GM10847 (cell line): ENCODE data around the gene PTPRD.

Experiments used
- POLR2A ChIP-seq: IDR thresholded peaks from 2 replicates; pipeline ENCODE4 v1.6.1; 2011; ENCODE audit not compliant: insufficient read length; ENCODE audit errors: extremely low read depth

Gene PTPRD

DNA sequence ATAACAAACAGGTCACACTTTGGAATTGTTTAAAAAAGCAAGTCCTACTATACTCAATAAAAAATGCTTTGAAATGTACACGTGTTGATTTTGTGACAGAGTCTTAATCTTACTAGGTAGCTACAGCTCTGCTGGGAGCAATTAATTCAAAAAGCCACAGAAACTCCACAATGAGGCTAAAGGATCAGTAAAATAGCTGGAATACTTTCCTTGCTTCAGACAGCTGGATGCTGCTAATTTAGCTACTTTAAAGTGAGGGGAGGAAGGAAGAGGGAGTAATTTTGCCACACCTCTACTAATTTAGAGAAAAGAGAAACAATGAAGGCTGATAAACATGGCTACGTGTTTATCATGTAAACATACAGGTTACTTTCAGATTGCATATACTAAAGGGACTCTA is 1885.6 kb downstream of the PTPRD start:
- no peak for TF ChIP-seq POLR2A

DNA sequence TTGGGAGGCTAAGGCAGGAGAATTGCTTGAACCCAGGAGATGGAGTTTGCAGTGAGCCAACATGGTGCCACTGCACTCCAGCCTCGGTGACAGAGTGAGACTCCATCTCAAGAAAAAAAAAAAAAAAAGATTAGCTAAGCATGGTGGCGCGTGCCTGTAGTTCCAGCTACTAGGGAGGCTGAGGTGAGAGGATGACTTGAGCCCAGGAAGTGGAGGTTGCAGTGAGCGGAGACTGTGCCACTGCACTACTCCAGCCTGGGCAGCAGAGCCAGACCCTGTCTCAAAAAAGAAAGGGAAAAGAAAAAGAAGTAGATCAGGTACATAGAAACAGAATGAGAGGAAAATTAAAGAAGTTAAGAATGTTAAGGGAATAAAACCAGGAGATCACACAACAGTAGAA is 1886.1 kb downstream of the PTPRD start:
- TF ChIP-seq POLR2A: no peak

DNA sequence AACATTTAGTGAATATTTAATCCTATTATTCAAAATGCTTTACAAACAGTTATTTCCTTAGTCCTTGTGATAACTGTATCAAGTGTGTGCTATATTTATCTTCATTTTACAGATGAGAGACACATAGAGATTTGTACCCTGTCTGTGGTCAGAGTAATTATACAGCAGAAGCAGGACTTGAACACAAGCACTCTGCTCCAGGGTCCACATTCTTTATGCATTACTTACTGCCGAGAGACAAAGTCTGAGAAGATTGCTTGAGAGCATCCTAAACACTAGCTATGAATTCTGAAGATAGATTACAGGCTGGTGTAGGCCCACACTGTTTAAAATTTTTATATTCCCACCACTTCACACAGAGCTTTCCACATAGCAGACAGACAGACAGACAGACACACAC is 1887.2 kb downstream of the PTPRD start:
- TF ChIP-seq POLR2A: no peak

DNA sequence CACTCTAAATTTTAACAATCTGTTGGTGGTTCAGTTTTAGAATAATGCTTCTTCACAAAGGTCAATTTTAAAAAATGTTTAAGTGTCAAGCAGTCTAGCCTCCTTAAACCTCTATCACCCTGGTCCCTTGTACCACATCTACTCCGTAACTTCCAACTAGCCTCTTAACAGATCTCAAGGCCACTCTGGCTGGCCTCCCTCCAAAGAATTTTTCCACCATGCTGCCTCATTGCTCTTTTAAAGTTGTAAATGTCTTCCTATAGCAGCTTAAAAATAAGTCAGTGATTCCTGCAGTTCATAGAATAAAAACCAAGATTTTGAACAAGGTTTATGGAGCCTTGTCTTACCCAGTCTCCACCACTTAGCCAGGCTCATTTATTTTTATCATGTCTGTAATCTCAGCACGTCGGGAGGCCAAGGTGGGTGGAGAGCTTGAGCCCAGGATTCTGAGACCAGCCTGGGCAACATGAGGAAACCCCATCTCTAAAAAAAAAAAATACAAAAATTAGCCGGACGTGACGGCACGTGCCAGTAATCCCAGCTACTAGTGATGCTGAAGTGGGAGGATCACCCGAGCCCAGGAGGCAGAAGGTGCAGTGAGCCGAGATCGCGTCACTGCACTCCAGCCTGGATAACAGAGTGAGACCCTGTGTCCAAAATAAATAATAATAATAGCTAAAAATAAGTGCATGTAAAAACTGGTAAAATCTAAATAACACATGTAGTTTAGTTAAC is 1888.4 kb downstream of the PTPRD start:
- no peak for TF ChIP-seq POLR2A

DNA sequence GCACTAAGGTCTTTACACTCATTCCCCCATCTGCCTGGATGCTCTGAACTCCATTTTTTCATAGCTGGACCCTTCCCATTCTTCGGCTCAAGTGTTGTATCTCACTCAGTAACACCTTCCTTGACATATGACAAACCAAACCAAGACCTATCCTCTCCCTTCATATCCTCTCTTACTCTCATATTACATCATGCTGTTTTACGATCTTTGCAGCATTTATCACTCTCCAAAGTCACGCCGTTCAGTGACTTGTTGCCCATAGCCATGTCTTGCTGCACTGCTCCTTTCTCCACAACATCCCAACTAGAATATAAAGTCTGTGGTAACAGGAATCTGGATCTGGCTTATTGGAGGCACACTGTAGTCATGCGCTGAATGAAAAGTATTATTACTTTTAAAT is 1889.6 kb downstream of the PTPRD start:
- TF ChIP-seq POLR2A: no peak

DNA sequence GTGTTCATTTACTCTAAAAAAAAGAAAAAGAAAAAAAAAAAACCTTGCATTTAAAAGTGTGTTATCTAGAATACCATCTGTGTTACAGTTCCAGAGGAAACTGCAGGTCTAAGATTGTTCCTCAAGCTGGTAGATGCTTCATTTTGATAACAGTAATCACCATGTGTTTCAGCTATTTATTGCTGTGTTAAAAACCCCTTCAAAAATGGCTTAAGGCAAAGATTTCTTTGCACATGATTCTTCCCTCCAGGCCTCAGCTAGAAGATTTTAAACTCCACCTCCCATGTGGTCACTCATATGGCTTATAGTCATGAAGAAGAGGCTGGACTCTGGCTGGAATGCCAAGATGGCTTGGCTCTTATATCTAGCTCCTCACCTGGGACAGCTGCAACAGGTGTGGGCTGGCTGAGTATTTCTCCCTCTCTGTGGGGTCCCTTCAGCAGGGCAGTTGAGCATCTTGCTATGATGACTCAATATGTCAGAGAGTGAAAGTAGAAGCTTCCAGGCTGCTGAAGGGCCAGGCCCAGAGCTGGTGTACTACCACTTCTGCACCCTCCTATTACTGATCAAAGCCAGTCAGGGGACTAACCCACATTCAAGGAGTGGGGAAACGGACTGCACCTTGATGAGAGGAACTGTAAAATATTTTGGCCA is 1892.8 kb downstream of the PTPRD start:
- no peak for TF ChIP-seq POLR2A

DNA sequence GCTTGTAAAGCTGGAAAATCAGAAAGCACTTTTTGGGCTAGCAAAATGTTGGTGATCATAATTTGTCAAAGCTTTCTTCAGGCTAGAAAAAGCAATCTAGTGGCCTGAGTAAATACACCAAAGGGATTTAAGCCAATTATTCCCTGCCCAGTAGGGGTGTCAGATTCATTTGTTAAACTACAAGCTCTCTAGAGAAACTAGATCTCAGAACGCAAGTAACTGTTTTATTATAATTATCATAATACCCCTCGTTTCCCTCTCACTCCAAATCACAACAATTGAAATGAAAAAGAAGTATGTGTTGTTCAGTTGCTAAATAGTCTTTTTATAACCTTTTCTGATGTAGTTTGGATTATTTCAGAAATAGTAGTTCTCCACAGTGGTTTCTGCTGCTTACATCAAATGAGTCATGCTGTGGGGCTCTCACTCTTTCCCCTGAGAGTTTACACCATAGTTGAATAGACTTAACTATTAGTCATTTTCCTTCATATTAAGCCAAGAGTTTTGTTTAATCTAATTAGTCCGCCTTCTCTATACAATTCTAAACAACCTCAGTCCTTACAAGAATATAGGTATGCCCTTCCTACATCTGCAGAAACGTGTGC is 1894.6 kb downstream of the PTPRD start:
- TF ChIP-seq POLR2A: no peak

DNA sequence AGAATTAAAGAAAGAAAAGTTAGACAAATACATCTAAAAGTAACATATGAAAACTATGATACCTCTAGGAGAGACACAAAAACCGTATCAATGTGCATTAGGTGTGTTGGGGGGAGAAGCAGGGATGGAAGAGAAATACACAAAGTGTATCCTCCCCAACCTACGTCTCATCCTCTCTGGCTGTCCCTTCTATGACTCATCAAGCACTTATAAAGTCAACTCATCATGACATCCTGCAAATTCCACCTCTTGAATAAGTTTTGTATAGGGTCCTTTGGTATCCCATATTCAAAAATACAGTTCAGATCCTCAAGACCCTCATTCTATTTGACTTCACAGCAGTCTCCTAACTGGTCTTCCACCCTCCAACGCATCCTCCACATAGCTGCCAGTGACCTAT is 1895.7 kb downstream of the PTPRD start:
- no peak for TF ChIP-seq POLR2A

DNA sequence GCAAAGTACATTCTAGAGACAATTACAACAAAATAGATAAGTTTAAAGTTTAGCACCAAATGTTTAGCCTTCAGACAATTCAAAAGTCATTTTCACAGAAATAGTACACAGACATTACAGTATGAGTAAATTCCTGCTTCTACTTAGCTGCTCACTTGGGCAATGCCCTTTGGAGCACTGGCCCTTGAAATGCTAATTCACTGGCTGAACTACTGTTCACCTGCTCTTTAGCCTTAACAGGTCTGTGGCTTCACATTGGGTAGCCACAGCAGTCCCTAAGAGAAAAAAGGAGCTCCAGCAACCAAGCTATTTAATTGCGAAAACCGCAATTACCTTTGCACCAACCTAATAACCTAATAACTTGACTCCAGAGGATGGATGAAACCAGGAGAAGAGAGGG is 1897.0 kb downstream of the PTPRD start:
- no peak for TF ChIP-seq POLR2A

DNA sequence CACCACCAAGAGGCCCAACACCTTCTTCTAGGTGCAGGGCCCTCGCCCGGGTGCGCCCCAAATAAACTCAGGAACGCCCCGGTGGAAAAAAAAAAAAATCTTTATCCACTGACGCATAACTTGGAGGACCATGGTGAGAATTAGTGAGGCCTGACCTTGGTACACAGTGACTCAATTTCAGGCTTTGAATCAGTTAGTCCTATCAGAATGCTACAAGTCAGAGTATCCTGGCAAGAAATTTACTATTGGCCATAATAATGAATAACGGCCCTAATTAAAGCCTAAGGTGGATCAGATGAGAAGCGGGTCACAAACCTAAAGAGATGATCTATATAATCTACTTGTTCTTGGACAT is 1899.0 kb downstream of the PTPRD start:
- no peak for TF ChIP-seq POLR2A

DNA sequence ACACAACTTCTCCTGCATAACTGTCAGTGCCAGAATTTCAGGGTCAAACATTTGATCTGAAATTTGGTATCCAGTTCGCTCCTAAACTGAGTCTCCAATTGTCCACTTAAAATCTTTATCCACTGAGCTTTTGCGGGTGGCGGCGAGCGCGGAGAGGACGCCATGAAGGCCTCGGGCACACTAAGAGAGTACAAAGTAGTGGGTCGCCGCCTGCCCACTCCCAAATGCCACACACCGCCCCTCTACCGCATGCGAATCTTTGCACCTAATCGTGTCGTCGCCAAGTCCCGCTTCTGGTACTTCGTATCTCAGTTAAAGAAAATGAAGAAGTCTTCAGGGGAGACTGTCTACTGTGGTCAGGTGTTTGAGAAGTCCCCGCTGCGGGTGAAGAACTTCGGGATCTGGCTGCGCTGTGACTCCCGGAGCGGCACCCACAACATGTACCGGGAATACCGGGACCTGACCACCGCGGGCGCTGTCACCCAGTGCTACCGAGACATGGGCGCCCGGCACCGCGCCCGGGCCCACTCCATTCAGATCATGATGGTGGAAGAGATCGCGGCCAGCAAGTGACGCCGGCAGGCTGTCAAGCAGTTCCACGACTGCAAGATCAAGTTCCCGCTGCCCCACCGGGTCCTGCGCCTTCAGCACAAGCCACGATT is 1899.5 kb downstream of the PTPRD start:
- TF ChIP-seq POLR2A: no peak

DNA sequence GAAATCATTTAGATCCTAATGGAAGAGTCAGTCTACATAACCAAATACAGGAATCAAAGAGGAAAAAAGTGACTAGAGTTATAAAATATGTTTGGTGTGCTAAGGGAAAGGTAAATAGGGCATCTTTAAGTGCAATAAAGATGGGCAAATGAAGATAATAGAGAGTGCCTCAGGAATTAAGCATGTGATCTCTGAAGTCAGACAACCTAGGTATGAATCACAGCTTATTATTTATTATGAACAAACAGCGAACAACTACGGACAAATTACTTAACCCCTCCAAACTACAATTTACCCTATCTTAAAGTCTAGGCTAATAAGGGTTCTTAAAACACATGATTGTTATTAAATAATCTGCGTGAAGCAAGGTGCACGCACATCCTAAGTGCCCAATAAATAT is 1903.1 kb downstream of the PTPRD start:
- TF ChIP-seq POLR2A: no peak

DNA sequence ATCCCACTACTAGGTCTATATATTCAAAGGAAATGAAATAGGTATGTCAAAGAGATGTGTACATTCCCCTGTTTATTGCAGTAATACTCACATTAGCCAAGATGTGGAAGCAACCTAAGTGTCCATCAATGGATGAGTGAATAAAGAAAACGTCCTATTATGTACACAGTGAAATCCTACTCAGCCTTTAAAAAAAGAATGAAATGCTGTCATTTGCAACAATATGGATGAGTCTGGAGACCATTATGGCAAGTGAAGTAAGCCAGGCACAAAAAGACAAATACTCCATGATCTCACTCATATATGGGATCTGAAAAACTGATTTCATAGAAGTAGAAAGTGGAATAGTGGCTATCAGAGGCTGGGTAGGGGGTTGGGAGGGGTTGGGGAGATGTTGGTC is 1904.1 kb downstream of the PTPRD start:
- TF ChIP-seq POLR2A: no peak

DNA sequence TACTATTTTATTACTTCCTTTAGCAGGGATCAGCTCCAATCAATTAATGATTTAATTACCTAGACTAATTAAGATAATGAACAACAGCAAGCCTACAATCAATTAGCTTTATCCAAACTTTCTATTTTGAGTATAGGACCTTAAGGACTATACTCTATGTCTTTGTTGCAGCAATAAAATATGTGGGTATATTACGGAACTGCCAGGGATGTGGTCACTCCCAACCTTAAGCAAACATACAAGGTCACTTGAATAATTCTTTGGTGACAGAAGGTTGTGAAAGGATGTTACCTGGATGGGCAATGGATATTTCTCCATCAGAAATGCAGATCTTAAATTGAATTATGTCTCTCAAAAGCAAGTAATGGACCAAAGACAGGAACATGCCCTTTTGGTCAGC is 1905.8 kb downstream of the PTPRD start:
- TF ChIP-seq POLR2A: no peak

DNA sequence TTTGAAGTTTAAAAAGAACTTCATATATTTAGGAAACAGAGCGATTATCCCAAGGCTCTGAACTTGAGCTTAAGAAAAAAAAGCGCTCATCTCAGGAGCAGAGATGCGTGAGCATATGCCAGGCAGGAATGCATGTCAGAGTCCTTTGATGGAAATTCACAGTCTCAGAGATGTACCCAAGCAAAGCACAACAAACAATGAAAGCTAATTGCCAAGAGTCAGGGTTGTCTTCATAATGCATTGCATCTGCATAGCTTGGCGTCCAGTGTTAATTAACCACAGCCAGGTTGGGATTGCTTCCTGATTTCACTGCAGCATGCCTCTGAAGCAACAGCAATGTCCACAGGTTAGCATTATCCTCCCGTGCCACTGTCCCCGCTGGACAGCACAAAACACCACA is 1906.3 kb downstream of the PTPRD start:
- TF ChIP-seq POLR2A: no peak

DNA sequence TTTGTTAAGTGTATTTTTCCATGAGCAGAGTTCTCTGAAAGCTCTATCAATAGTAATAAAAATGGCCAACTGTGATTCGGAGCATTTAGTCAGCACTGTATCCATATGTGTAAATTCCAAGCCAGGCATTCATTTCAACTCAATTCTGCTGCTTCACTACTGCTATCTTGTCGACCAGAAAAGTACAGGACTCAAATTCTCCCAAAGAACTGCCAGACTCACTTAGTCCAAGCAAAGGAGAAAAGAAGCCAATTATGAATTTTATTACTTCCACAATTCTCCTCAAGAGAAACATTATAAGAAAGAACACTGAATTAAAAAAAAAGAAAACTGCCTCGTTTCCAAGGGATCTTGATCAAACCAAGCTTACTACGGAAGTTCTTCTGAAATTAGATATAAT is 1906.9 kb downstream of the PTPRD start:
- no peak for TF ChIP-seq POLR2A
